IMR-90 (cell line): ENCODE data around the gene COL13A1.

Source experiments
- CEBPB ChIP-seq: IDR thresholded peaks from 2 replicates; pipeline ENCODE4 v1.6.1; 2012; ENCODE audit warnings: low read depth, low read length, improper control_type of control experiment
- MAZ ChIP-seq: IDR thresholded peaks from 2 replicates; pipeline ENCODE4 v1.6.1; 2012; ENCODE audit warnings: low read depth, mild to moderate bottlenecking, low read length, improper control_type of control experiment, moderate library complexity, borderline replicate concordance
- POLR2A ChIP-seq: IDR thresholded peaks from 2 replicates; pipeline ENCODE4 v1.6.1; 2012; ENCODE audit warnings: mild to moderate bottlenecking, low read depth, low read length
- RFX5 ChIP-seq: IDR thresholded peaks from 2 replicates; pipeline ENCODE4 v1.8.0; 2012; ENCODE audit warnings: low read depth, mild to moderate bottlenecking, low read length, moderate library complexity
- TF ChIP-seq, protein P1 (sequence below): conservative IDR thresholded peaks from 2 replicates; pipeline ENCODE4 v1.5.1; 2012; ENCODE audit warnings: mild to moderate bottlenecking, low read depth, low read length, improper control_type of control experiment
- TF ChIP-seq, protein P2 (sequence below): fragments of 150-350 bp; IDR thresholded peaks from 2 replicates; pipeline ENCODE4 v1.6.1; 2016; ENCODE audit warnings: low read depth, mild to moderate bottlenecking, low read length, moderate library complexity, borderline replicate concordance

DNA sequence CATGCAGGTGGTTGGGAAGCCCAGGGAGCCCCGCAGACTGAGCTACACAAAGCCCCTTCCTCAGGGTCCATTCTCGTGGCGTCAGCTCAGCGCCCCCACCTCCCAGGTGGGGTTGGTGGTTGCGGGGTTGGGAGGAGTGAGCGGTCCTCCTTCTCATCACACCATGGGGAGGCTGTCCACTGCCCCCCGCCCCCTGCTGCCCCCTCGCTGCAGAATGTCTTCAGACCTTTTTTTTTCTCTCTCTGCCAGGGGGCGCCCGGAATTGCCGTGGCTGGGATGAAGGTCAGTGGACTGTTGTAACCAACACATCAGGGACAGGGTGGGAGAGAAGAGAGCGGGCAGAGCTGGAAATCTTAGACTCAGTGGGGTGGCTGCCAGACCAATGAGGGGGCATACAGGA, 116.3 kb downstream of the COL13A1 start:
- TF ChIP-seq POLR2A: no peak
- TF ChIP-seq, protein P1, sequence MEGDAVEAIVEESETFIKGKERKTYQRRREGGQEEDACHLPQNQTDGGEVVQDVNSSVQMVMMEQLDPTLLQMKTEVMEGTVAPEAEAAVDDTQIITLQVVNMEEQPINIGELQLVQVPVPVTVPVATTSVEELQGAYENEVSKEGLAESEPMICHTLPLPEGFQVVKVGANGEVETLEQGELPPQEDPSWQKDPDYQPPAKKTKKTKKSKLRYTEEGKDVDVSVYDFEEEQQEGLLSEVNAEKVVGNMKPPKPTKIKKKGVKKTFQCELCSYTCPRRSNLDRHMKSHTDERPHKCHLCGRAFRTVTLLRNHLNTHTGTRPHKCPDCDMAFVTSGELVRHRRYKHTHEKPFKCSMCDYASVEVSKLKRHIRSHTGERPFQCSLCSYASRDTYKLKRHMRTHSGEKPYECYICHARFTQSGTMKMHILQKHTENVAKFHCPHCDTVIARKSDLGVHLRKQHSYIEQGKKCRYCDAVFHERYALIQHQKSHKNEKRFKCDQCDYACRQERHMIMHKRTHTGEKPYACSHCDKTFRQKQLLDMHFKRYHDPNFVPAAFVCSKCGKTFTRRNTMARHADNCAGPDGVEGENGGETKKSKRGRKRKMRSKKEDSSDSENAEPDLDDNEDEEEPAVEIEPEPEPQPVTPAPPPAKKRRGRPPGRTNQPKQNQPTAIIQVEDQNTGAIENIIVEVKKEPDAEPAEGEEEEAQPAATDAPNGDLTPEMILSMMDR: no peak
- TF ChIP-seq MAZ: no peak
- no peak for TF ChIP-seq RFX5
- TF ChIP-seq, protein P2, sequence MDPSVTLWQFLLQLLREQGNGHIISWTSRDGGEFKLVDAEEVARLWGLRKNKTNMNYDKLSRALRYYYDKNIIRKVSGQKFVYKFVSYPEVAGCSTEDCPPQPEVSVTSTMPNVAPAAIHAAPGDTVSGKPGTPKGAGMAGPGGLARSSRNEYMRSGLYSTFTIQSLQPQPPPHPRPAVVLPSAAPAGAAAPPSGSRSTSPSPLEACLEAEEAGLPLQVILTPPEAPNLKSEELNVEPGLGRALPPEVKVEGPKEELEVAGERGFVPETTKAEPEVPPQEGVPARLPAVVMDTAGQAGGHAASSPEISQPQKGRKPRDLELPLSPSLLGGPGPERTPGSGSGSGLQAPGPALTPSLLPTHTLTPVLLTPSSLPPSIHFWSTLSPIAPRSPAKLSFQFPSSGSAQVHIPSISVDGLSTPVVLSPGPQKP: no peak
- TF ChIP-seq CEBPB: no peak
